MCF 10A (cell line): ENCODE results near the gene SHCBP1L. TPM values are rescaled to one million over a fixed set of nuclear protein-coding genes. Genes with fewer than 3 reads are reported as not detected.

ENCODE experiments used
- BruUV-seq: library from RNA; stranded (reverse); fragments of 400-500 nt; replicated peaks from 2 replicates; lab custom pipeline; 2021; lab: Mats Ljungman, UMichigan
- CTCF ChIA-PET: fragments of 300-600 bp; sonication (Branson Sonifier 250); formaldehyde crosslinking; extraction: SDS; loops from one replicate; lab custom pipeline; 2021; ENCODE audit warnings: antibody characterized with exemption, inconsistent platforms; lab: Yijun Ruan, JAX
- POLR2A ChIA-PET: fragments of 300-600, 350-650 bp; sonication (Branson Sonifier 250); formaldehyde crosslinking; extraction: SDS; loops from one replicate; lab custom pipeline; 2020; ENCODE audit warnings: antibody characterized with exemption, inconsistent platforms; lab: Yijun Ruan, JAX
- DNase-seq: peaks from one replicate; pipeline ENCODE4 v3.0.0-alpha.2; 2018; ENCODE audit not compliant: unreplicated experiment
- H3K27ac Mint-ChIP-seq: one replicate; pipeline ENCODE4 v1.8.0; 2022; ENCODE audit warnings: mild to moderate bottlenecking, low read depth, mixed read lengths; ENCODE audit not compliant: unreplicated experiment
- H3K27me3 Mint-ChIP-seq: one replicate; pipeline ENCODE4 v1.8.0; 2022; ENCODE audit warnings: mixed read lengths; ENCODE audit not compliant: insufficient read depth, unreplicated experiment
- H3K36me3 Mint-ChIP-seq: one replicate; pipeline ENCODE4 v1.8.0; 2022; ENCODE audit warnings: mild to moderate bottlenecking, moderate library complexity, mixed read lengths; ENCODE audit not compliant: insufficient read depth, unreplicated experiment
- H3K4me1 Mint-ChIP-seq: one replicate; pipeline ENCODE4 v1.8.0; 2022; ENCODE audit warnings: mixed read lengths; ENCODE audit not compliant: insufficient read depth, unreplicated experiment
- H3K4me3 Mint-ChIP-seq: one replicate; pipeline ENCODE4 v1.8.0; 2022; ENCODE audit warnings: mild to moderate bottlenecking, moderate library complexity, mixed read lengths; ENCODE audit not compliant: unreplicated experiment
- H3K9me3 Mint-ChIP-seq: one replicate; pipeline ENCODE4 v1.8.0; 2022; ENCODE audit warnings: mixed read lengths; ENCODE audit not compliant: unreplicated experiment
- CTCF ChIP-seq: fragments of 200-600 bp; IDR thresholded peaks from one replicate; pipeline ENCODE4 v1.8.0; 2022; ENCODE audit warnings: antibody characterized with exemption, mild to moderate bottlenecking; ENCODE audit not compliant: unreplicated experiment
- intact Hi-C: fragments of 100-400 bp; cut with micrococcal nuclease; formaldehyde crosslinking; loops from 2 replicates; pipeline ENCODE4 v1.14.1; 2022
- total RNA-seq: library from RNA; stranded (reverse); gene quantifications from 2 replicates; pipeline ENCODE4 v1.2.3, GENCODE V29; 2022

Gene SHCBP1L
- total RNA-seq, 1 experiment from 2014 or later = not detected

- Mint-ChIP-seq H3K4me1 (peaks cover 29% of the 10 kb centered on the region), H3K36me3 (no peaks in the 10 kb centered on the region), H3K9me3 (no peaks in the 10 kb centered on the region), H3K27ac (no peak overlapping the region), H3K4me3 (no peak overlapping the region), H3K27me3 (no peaks in the 10 kb centered on the region)
- DNase-seq = no peak
- ChIA-PET CTCF (interaction anchor here (0.7 to 2.1 kb wide), 7 partner anchors 9 to 353 kb away, joined by 3 to 8 read pairs (median 4); no protein-coding TSS in a partner anchor), POLR2A (interaction anchor here (0.5 to 5.3 kb wide), 8 partner anchors 9 to 465 kb away, joined by 3 to 113 read pairs (median 6); no protein-coding TSS in a partner anchor)
- intact Hi-C loops = no loop called here
- no peak for TF ChIP-seq CTCF
- no TSS peak for BruUV-seq
Measured at GRCh38 chr1:182965861-182966260, 12.9 kb upstream of the SHCBP1L start.

- ChIA-PET CTCF (interaction anchor here (0.5 to 2.1 kb wide), 13 partner anchors 10 to 353 kb away, joined by 3 to 8 read pairs (median 4); no protein-coding TSS in a partner anchor), POLR2A (interaction anchor here (1.1 to 5.3 kb wide), 8 partner anchors 10 to 353 kb away, joined by 3 to 113 read pairs (median 6); partner anchors contain the start of gene LAMC2)
- no peak for DNase-seq
- intact Hi-C loops = no loop called here
- no peak overlapping the region for H3K4me3 Mint-ChIP-seq
- H3K4me1 Mint-ChIP-seq = peaks cover 29% of the 10 kb centered on the region
- H3K36me3 Mint-ChIP-seq = no peaks in the 10 kb centered on the region
- BruUV-seq = no TSS peak
- no peaks in the 10 kb centered on the region for H3K9me3 Mint-ChIP-seq
- H3K27me3 Mint-ChIP-seq = no peaks in the 10 kb centered on the region
- no peak overlapping the region for H3K27ac Mint-ChIP-seq
- TF ChIP-seq CTCF = no peak
Measured at GRCh38 chr1:182965096-182965495, 12.1 kb upstream of the SHCBP1L start.

GRCh38 chr1:182962554-182963115 is 9.7 kb upstream of the SHCBP1L start:
- TSS peak; percentile 100 for BruUV-seq
- no peaks in the 10 kb centered on the region for H3K27me3 Mint-ChIP-seq
- no peaks in the 10 kb centered on the region for H3K9me3 Mint-ChIP-seq
- peak overlapping the region; percentile 98 for H3K27ac Mint-ChIP-seq
- POLR2A ChIA-PET = interaction anchor here (0.5 to 5.3 kb wide), 47 partner anchors 9 to 657 kb away, joined by 3 to 113 read pairs (median 4); partner anchors contain the start of gene LAMC2
- CTCF ChIA-PET = interaction anchor here (0.5 to 5.6 kb wide), 61 partner anchors 11 to 1858 kb away, joined by 3 to 81 read pairs (median 4); no protein-coding TSS in a partner anchor
- intact Hi-C loops = loop anchor here (1.0 to 5.0 kb wide), 13 partner anchors 62 to 722 kb away; partner anchors contain the start of genes LAMC2 and SMG7
- DNase-seq = peak; percentile 95
- TF ChIP-seq CTCF = peak; percentile 98
- H3K4me1 Mint-ChIP-seq = peaks cover 13% of the 10 kb centered on the region
- H3K4me3 Mint-ChIP-seq = peak overlapping the region; percentile 63
- no peaks in the 10 kb centered on the region for H3K36me3 Mint-ChIP-seq

GRCh38 chr1:182960046-182960445 is 7.1 kb upstream of the SHCBP1L start:
- TF ChIP-seq CTCF = no peak
- no peaks in the 10 kb centered on the region for H3K9me3 Mint-ChIP-seq
- H3K36me3 Mint-ChIP-seq = no peaks in the 10 kb centered on the region
- no peak overlapping the region for H3K4me3 Mint-ChIP-seq
- intact Hi-C loops = loop anchor here (5.0 kb wide), 2 partner anchors 512 to 662 kb away; partner anchors contain the start of gene SMG7
- H3K27me3 Mint-ChIP-seq = no peaks in the 10 kb centered on the region
- DNase-seq = no peak
- no peak overlapping the region for H3K27ac Mint-ChIP-seq
- ChIA-PET POLR2A (interaction anchor here (1.1 kb wide), 1 partner anchor 238 kb away, joined by 3 read pairs; no protein-coding TSS in a partner anchor), CTCF (interaction anchor here (0.5 to 5.6 kb wide), 8 partner anchors 65 to 511 kb away, joined by 3 to 81 read pairs (median 4); no protein-coding TSS in a partner anchor)
- H3K4me1 Mint-ChIP-seq = peaks cover 18% of the 10 kb centered on the region
- BruUV-seq = no TSS peak
